GM12891 (cell line): ENCODE measurements around the gene FUT6.

Source experiments
- POLR2A ChIP-seq: IDR thresholded peaks from 2 replicates; pipeline ENCODE4 v1.6.1; 2011; ENCODE audit warnings: low read depth, low read length, control low read depth
- POLR2AphosphoS5 ChIP-seq: IDR thresholded peaks from 2 replicates; pipeline ENCODE4 v1.6.1; 2011; ENCODE audit warnings: low read depth, low read length, control low read depth
- POU2F2 ChIP-seq: IDR thresholded peaks from 2 replicates; pipeline ENCODE4 v1.6.1; 2011; ENCODE audit warnings: low read depth, mild to moderate bottlenecking, control low read depth, low read length, moderate library complexity
- TAF1 ChIP-seq: IDR thresholded peaks from 2 replicates; pipeline ENCODE4 v1.6.1; 2011; ENCODE audit warnings: low read depth, low read length, control low read depth

GRCh38 chr19:5784581-5785147 is 54.8 kb downstream of the FUT6 start, which contains the start of gene PRR22:
- no peak for TF ChIP-seq POLR2AphosphoS5
- no peak for TF ChIP-seq POLR2A
- TF ChIP-seq TAF1, result no peak
- TF ChIP-seq POU2F2, result no peak
